Measurements from ENCODE around the gene PTCD3.

PTCD3 gene

GRCh38 chr2:86143307-86143706 is 37.3 kb downstream of the PTCD3 start:
- no peak for FAIRE-seq
- TF ChIP-seq CTCF (IDR thresholded peaks at IDR 0.05; ENCODE audit: insufficient read depth, missing control alignments), result no peak
- no peak for DNase-seq (ENCODE audit: insufficient read length, low spot score)

- TF ChIP-seq CTCF (IDR thresholded peaks at IDR 0.05; ENCODE audit: insufficient read depth, missing control alignments), result no peak
- FAIRE-seq (no peak), DNase-seq (ENCODE audit: insufficient read length, low spot score) (no peak)
These were observed 38.1 kb downstream of the PTCD3 start for GRCh38 chr2:86143926-86144685.

GRCh38 chr2:86147793-86148192 is 41.8 kb downstream of the PTCD3 start:
- no peak for DNase-seq (ENCODE audit: insufficient read length, low spot score)
- no peak for TF ChIP-seq CTCF (IDR thresholded peaks at IDR 0.05; ENCODE audit: insufficient read depth, missing control alignments)
- no peak for FAIRE-seq

- FAIRE-seq (no peak), DNase-seq (ENCODE audit: insufficient read length, low spot score) (no peak)
- TF ChIP-seq CTCF (IDR thresholded peaks at IDR 0.05; ENCODE audit: insufficient read depth, missing control alignments), result no peak
These were observed 44.5 kb downstream of the PTCD3 start for GRCh38 chr2:86150502-86150901.

- no peak for DNase-seq (ENCODE audit: insufficient read length, low spot score)
- FAIRE-seq, result no peak
- TF ChIP-seq CTCF (IDR thresholded peaks at IDR 0.05; ENCODE audit: insufficient read depth, missing control alignments), result no peak
These were observed 51.0 kb downstream of the PTCD3 start for GRCh38 chr2:86157009-86157556.

- FAIRE-seq (no peak), DNase-seq (ENCODE audit: insufficient read length, low spot score) (no peak)
- TF ChIP-seq CTCF (IDR thresholded peaks at IDR 0.05; ENCODE audit: insufficient read depth, missing control alignments), result no peak
These were observed 52.3 kb downstream of the PTCD3 start for GRCh38 chr2:86158286-86158685.

Data from D721Med (cell line).